ENCODE data around the gene WDR18.

Gene WDR18

DNA sequence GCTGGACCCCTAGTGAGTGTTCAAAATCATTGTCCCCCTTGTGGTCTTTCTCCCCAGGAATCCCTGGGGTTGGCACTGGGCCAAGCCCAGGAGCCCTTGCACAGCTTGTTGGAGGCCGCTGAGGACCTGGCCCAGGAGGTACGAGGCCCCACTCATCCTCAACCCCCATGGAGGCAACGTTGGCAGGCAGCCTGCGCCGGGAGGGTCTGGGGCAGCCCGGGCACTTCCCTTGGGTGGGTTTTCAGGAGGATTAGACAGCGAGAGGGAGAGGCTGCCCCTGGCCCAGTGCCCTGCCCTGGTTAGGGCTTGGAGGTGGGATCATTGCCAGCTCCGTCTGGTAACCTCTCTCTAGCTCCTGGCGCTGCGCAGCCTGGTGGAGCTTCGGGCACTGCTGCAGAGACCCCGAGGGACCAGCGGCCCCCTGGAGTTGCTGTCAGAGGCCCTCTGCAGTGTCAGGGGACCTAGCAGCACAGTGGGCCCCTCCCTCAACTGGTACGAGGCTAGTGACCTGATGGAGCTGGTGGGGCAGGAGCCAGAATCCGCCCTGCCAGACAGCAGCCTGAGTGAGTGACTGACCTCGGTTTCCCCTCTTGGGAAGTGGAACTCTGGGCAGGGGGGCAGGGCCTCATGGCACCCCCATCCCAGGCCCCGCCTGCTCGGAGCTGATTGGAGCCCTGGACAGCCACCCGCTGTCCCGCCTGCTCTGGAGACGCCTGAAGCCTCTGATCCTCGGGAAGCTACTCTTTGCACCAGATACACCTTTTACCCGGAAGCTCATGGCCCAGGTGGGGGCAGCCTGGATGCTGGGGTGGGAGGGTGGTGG, 58.8 kb downstream of the WDR18 start:
- Histone ChIP-seq H3K36me3 (ENCODE audit: insufficient read depth, low read length) (peaks cover 6% of the 10 kb centered on the region), H3K27ac (ENCODE audit: low read depth, low read length) (no peak overlapping the region), H3K4me3 (ENCODE audit: low read length) (no peak overlapping the region), H3K4me1 (ENCODE audit: insufficient read depth, low read length) (no peaks in the 10 kb centered on the region), H3K9me3 (ENCODE audit: insufficient read depth, low read depth, low read length) (no peaks in the 10 kb centered on the region), H3K9ac (ENCODE audit: low read depth, low read length) (no peak overlapping the region), H3K27me3 (ENCODE audit: insufficient read depth, low read length) (no peaks in the 10 kb centered on the region)
- 83% methylated on average over 23 of the region's 23 CpGs for WGBS

Measured in HUES64 (cell line).